ENCODE measurements around the gene DAPK3.
"Not testable (repeated sequence)": the region's sequence is repeated elsewhere in the genome, so short reads cannot be mapped to it uniquely, and the experiment has no call there.

DAPK3 gene

DNA sequence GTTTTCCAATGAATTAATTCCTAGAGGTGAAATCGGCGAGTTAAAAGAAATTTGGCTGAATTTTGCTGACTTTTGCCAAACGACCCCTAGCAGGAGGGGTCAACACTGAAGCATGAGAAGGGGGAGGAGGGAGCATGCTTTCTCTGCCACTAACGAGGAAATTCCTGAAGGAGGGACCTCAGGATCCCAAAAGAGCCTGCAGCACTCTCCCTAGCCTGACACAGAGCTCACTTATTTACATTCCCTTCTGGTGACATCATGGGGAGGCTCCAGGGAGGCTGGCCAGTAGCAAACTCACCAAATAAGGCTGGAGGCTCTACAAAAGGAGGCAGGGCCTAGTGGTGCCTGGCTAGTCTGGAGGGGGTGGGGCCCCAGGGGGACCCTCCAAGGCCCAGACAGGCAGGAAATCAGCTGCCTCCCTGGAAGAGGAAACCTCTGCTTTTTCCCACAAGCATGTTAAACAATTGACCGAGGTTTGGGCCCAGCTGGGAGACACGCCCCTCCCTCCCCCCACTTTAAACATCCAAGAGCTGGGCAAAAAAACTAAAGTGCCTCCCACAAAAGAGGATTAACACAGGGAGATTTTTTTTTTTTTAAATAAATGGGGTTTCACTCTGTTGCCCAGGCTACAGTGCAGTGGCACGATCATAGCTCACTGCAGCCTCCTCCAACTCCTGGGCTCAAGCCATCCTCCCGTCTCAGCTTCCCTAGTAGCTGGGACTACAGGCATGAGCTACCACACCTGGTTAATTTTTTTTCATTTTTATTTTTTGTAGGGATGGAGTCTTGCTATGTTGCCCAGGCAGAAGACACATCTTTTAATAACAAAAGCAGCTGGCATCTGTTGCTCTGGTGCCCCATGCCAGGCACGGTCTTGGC lies 2.1 kb downstream of the DAPK3 start:
- TF ChIP-seq, protein P1, sequence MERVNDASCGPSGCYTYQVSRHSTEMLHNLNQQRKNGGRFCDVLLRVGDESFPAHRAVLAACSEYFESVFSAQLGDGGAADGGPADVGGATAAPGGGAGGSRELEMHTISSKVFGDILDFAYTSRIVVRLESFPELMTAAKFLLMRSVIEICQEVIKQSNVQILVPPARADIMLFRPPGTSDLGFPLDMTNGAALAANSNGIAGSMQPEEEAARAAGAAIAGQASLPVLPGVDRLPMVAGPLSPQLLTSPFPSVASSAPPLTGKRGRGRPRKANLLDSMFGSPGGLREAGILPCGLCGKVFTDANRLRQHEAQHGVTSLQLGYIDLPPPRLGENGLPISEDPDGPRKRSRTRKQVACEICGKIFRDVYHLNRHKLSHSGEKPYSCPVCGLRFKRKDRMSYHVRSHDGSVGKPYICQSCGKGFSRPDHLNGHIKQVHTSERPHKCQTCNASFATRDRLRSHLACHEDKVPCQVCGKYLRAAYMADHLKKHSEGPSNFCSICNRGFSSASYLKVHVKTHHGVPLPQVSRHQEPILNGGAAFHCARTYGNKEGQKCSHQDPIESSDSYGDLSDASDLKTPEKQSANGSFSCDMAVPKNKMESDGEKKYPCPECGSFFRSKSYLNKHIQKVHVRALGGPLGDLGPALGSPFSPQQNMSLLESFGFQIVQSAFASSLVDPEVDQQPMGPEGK (CRISPR knock-in tag; IDR thresholded peaks at IDR 0.05; ENCODE audit: borderline replicate concordance) = 0 out of 2 replicates have a peak, but pooled peaks have one; percentile 13
- TF ChIP-seq TCF4 (CRISPR knock-in tag; IDR thresholded peaks at IDR 0.05; ENCODE audit: borderline replicate concordance) (no peak), ZNF565 (CRISPR knock-in tag; conservative IDR thresholded peaks at IDR 0.05; ENCODE audit: low read depth) (no peak), ZC3H10 (CRISPR knock-in tag; IDR thresholded peaks at IDR 0.05) (0 out of 2 replicates have a peak, but pooled peaks have one; percentile 11), CREB5 (CRISPR knock-in tag; IDR thresholded peaks at IDR 0.05; ENCODE audit: low read depth) (0 out of 2 replicates have a peak, but pooled peaks have one; percentile 47), ZNF70 (CRISPR knock-in tag; IDR thresholded peaks at IDR 0.05) (no peak), SNAI2 (CRISPR knock-in tag; IDR thresholded peaks at IDR 0.05) (no peak), RARB (CRISPR knock-in tag; IDR thresholded peaks at IDR 0.05) (no peak), ARNTL (CRISPR knock-in tag; IDR thresholded peaks at IDR 0.05; ENCODE audit: borderline replicate concordance, low read depth) (no peak), ZFP30 (CRISPR knock-in tag; IDR thresholded peaks at IDR 0.05) (no peak), TOX (CRISPR knock-in tag; IDR thresholded peaks at IDR 0.05; ENCODE audit: borderline replicate concordance) (no peak), ESRRG (CRISPR knock-in tag; IDR thresholded peaks at IDR 0.05) (no peak), PPARA (CRISPR knock-in tag; IDR thresholded peaks at IDR 0.05; ENCODE audit: borderline replicate concordance) (no peak), ISL1 (CRISPR knock-in tag; IDR thresholded peaks at IDR 0.05) (no peak), BACH2 (CRISPR knock-in tag; IDR thresholded peaks at IDR 0.05; ENCODE audit: borderline replicate concordance) (no peak), CSRNP3 (CRISPR knock-in tag; IDR thresholded peaks at IDR 0.05) (no peak), CSDC2 (CRISPR knock-in tag; IDR thresholded peaks at IDR 0.05) (no peak), ZFP3 (CRISPR knock-in tag; IDR thresholded peaks at IDR 0.05) (no peak)
- TF ChIP-seq, protein P2, sequence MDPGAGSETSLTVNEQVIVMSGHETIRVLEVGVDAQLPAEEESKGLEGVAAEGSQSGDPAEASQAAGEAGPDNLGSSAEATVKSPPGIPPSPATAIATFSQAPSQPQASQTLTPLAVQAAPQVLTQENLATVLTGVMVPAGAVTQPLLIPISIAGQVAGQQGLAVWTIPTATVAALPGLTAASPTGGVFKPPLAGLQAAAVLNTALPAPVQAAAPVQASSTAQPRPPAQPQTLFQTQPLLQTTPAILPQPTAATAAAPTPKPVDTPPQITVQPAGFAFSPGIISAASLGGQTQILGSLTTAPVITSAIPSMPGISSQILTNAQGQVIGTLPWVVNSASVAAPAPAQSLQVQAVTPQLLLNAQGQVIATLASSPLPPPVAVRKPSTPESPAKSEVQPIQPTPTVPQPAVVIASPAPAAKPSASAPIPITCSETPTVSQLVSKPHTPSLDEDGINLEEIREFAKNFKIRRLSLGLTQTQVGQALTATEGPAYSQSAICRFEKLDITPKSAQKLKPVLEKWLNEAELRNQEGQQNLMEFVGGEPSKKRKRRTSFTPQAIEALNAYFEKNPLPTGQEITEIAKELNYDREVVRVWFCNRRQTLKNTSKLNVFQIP (CRISPR knock-in tag; IDR thresholded peaks at IDR 0.05; ENCODE audit: borderline replicate concordance, low read depth) = 0 out of 2 replicates have a peak, but pooled peaks have one; percentile 40
- TF ChIP-seq, protein P3, sequence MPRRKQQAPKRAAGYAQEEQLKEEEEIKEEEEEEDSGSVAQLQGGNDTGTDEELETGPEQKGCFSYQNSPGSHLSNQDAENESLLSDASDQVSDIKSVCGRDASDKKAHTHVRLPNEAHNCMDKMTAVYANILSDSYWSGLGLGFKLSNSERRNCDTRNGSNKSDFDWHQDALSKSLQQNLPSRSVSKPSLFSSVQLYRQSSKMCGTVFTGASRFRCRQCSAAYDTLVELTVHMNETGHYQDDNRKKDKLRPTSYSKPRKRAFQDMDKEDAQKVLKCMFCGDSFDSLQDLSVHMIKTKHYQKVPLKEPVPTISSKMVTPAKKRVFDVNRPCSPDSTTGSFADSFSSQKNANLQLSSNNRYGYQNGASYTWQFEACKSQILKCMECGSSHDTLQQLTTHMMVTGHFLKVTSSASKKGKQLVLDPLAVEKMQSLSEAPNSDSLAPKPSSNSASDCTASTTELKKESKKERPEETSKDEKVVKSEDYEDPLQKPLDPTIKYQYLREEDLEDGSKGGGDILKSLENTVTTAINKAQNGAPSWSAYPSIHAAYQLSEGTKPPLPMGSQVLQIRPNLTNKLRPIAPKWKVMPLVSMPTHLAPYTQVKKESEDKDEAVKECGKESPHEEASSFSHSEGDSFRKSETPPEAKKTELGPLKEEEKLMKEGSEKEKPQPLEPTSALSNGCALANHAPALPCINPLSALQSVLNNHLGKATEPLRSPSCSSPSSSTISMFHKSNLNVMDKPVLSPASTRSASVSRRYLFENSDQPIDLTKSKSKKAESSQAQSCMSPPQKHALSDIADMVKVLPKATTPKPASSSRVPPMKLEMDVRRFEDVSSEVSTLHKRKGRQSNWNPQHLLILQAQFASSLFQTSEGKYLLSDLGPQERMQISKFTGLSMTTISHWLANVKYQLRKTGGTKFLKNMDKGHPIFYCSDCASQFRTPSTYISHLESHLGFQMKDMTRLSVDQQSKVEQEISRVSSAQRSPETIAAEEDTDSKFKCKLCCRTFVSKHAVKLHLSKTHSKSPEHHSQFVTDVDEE (CRISPR knock-in tag; IDR thresholded peaks at IDR 0.05) = no peak
- peak; percentile 68 for ATAC-seq

DNA sequence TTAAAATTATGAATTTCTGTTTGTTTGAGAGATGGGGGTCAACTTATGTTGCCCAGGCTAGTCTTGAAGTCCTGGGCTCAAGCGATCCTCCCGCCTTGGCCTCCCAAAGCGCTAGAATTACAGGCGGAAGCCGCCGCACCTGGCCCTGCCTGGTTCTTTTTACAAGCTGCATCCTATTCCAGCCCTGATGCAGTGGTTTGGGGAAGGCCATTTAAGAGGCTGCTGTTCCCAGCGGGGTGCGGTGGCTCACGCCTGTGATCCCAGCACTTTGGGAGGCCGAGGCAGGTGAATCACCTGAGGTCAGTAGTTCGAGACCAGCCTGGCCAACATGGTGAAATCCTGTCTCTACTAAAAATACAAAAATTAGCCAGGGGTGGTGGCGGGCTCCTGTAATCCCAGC lies 2.9 kb downstream of the DAPK3 start:
- not testable (repeated sequence) for ATAC-seq
